Endothelial cell of umbilical vein (primary cell): ENCODE data around the gene ADCY5. TPM values are rescaled to one million over a fixed set of nuclear protein-coding genes. Genes with fewer than 3 reads are reported as not detected.

Experiments used
- BruUV-seq: library from RNA; stranded (reverse); fragments of 400-500 nt; replicated peaks from 2 replicates; lab custom pipeline; 2021; lab: Mats Ljungman, UMichigan
- CTCF ChIA-PET: fragments of 300-600, 350-600 bp; sonication (Branson Sonifier 250); formaldehyde crosslinking; loops from one replicate; lab custom pipeline; 2021; ENCODE audit warnings: antibody characterized with exemption, inconsistent platforms; lab: Charles Lee
- POLR2A ChIA-PET: fragments of 300-600, 350-600 bp; sonication (Branson Sonifier 250); formaldehyde crosslinking; loops from one replicate; lab custom pipeline; 2021; ENCODE audit warnings: antibody characterized with exemption, inconsistent platforms; lab: Charles Lee
- DNase-seq: peaks from one replicate; pipeline ENCODE4 v3.0.0-alpha.2; 2011; ENCODE audit warnings: low read depth, low spot score
- FAIRE-seq: peaks from 2 replicates; lab custom pipeline; 2011; peaks lifted over from hg19 to GRCh38; lab: Jason Lieb, UNC
- H2AFZ ChIP-seq: 2 replicates; pipeline ENCODE4 v1.6.0; 2012; ENCODE audit warnings: low read depth, low read length, control low read depth, inconsistent platforms
- H3K27ac ChIP-seq: 2 replicates; pipeline ENCODE4 v1.5.1; 2011; ENCODE audit warnings: low read depth, mild to moderate bottlenecking, control low read depth, low read length, moderate library complexity; ENCODE audit not compliant: insufficient read depth
- H3K27me3 ChIP-seq, 2 experiments: 2 replicates each; pipeline versions ENCODE4 v1.6.0 to v1.6.1; 2011; ENCODE audit warnings: low read length in 2 of 2, mixed read lengths in 1 of 2; ENCODE audit not compliant: control insufficient read depth in 2 of 2, insufficient read depth in 2 of 2
- H3K36me3 ChIP-seq, 2 experiments: 2 replicates in 1 of 2; 3 replicates in 1 of 2; pipeline ENCODE4 v1.5.1; 2011; ENCODE audit warnings: low read length in 2 of 2, mild to moderate bottlenecking in 1 of 2, moderate library complexity in 1 of 2; ENCODE audit not compliant: control insufficient read depth in 2 of 2, insufficient read depth in 2 of 2; ENCODE audit errors: extremely low read depth in 1 of 2
- H3K4me1 ChIP-seq: 3 replicates; pipeline ENCODE4 v1.5.1; 2011; ENCODE audit warnings: mild to moderate bottlenecking, low read length; ENCODE audit not compliant: control insufficient read depth, insufficient read depth; ENCODE audit errors: extremely low read depth
- H3K4me2 ChIP-seq: 2 replicates; pipeline ENCODE4 v1.6.1; 2011; ENCODE audit warnings: low read length, control low read depth, mixed read lengths; ENCODE audit not compliant: insufficient read depth
- H3K4me3 ChIP-seq, 3 experiments: fragments of 200-600 bp in 1 of 3; sonication (generic), shearing (Covaris generic) in 1 of 3; replicated peaks in 1 of 3; 2 replicates each; pipeline ENCODE4 v1.5.1; 2011 to 2016; ENCODE audit warnings: control low read depth in 3 of 3, low read length in 3 of 3, mild to moderate bottlenecking in 2 of 3, inconsistent platforms in 1 of 3, low read depth in 1 of 3, moderate library complexity in 1 of 3; ENCODE audit not compliant: insufficient read depth in 1 of 3
- H3K79me2 ChIP-seq: 2 replicates; pipeline ENCODE4 v1.6.0; 2012; ENCODE audit warnings: low read length, inconsistent platforms; ENCODE audit not compliant: control insufficient read depth, insufficient read depth
- H3K9ac ChIP-seq: replicated peaks from 2 replicates; pipeline ENCODE3; 2011; ENCODE audit warnings: low read length, control low read depth; ENCODE audit not compliant: insufficient read depth; ENCODE audit errors: extremely low read depth
- H3K9me1 ChIP-seq: replicated peaks from 3 replicates; pipeline ENCODE4 v1.6.0; 2011; ENCODE audit warnings: mild to moderate bottlenecking, low read length; ENCODE audit not compliant: control insufficient read depth, insufficient read depth; ENCODE audit errors: extremely low read depth
- H3K9me3 ChIP-seq: replicated peaks from 2 replicates; pipeline ENCODE4 v1.5.1; 2012; ENCODE audit warnings: low read length, inconsistent platforms; ENCODE audit not compliant: control insufficient read depth, insufficient read depth
- H4K20me1 ChIP-seq: replicated peaks from 2 replicates; pipeline ENCODE3; 2011; ENCODE audit warnings: mild to moderate bottlenecking, low read length; ENCODE audit not compliant: control insufficient read depth, insufficient read depth; ENCODE audit errors: extremely low read depth
- EZH2 ChIP-seq: IDR thresholded peaks from 2 replicates; pipeline ENCODE4 v1.6.1; 2012; ENCODE audit warnings: borderline replicate concordance, low read depth, mild to moderate bottlenecking, moderate library complexity, low read length, inconsistent platforms; ENCODE audit not compliant: severe bottlenecking
- FOS ChIP-seq: IDR thresholded peaks from 2 replicates; pipeline ENCODE4 v1.6.1; 2011; ENCODE audit warnings: mild to moderate bottlenecking, low read length, moderate library complexity, borderline replicate concordance; ENCODE audit not compliant: insufficient read depth
- GATA2 ChIP-seq: IDR thresholded peaks from 2 replicates; pipeline ENCODE4 v1.7.0; 2011; ENCODE audit warnings: low read depth, mild to moderate bottlenecking, moderate library complexity, mixed read lengths, low read length; ENCODE audit not compliant: insufficient read length, insufficient read depth
- JUN ChIP-seq: IDR thresholded peaks from 2 replicates; pipeline ENCODE4 v1.6.1; 2011; ENCODE audit warnings: borderline replicate concordance, low read depth; ENCODE audit not compliant: insufficient read length, insufficient read depth
- MYC ChIP-seq: IDR thresholded peaks from one replicate; pipeline ENCODE4 v1.6.1; 2011; ENCODE audit warnings: mild to moderate bottlenecking, low read depth, low read length
- POLR2A ChIP-seq: IDR thresholded peaks from 2 replicates; pipeline ENCODE4 v1.6.1; 2012; ENCODE audit warnings: low read depth, mild to moderate bottlenecking, control low read depth, low read length
- POLR2AphosphoS5 ChIP-seq: IDR thresholded peaks from 2 replicates; pipeline ENCODE4 v1.6.1; 2012; ENCODE audit warnings: low read depth, mild to moderate bottlenecking, control low read depth, low read length, moderate library complexity; ENCODE audit not compliant: insufficient read depth
- dilution Hi-C: fragments of 300-500 bp; cut with MboI; formaldehyde crosslinking; loops from one replicate; pipeline ENCODE4 v1.15.0; 2019; ENCODE audit warnings: low sequenced_read_pairs; ENCODE audit not compliant: extremely low pct_ligation_motif_present
- intact Hi-C: fragments of 100-400 bp; cut with micrococcal nuclease; formaldehyde crosslinking; loops from one replicate; pipeline ENCODE4 v1.10.0; 2022
- polyA plus RNA-seq, 4 experiments: library from polyadenylated mRNA; depleted of rRNA in 3 of 4; stranded (reverse) in 3 of 4; unstranded in 1 of 4; fragments of >200 nt; gene quantifications; 2 replicates each; pipeline versions ENCODE4 v1.2.1 to v1.2.3, GENCODE V29; 2011 to 2012; ENCODE audit warnings: missing spikeins in 1 of 4
- total RNA-seq: library from RNA; stranded (reverse); gene quantifications from 2 replicates; pipeline ENCODE4 v1.2.3, GENCODE V29; 2021
- TF ChIP-seq, protein P1 (sequence below): IDR thresholded peaks from 2 replicates; pipeline ENCODE4 v1.6.1; 2011; ENCODE audit not compliant: insufficient read depth, insufficient read length
- TF ChIP-seq, protein P2 (sequence below), 2 donors: IDR thresholded peaks; 1 replicate in 1 of 2; 2 replicates in 1 of 2; pipeline ENCODE4 v1.5.1; 2011; ENCODE audit warnings: low read length in 2 of 2, mild to moderate bottlenecking in 2 of 2, moderate library complexity in 2 of 2, control low read depth in 1 of 2, inconsistent platforms in 1 of 2, low read depth in 1 of 2; ENCODE audit not compliant: insufficient read depth in 1 of 2; ENCODE audit errors: extremely low read depth in 1 of 2

The ADCY5 gene
- total and polyA plus RNA-seq, 2 donors (not counting 3 experiments of a cell fraction or from before 2014, with no cell fraction given), result 0.01 TPM; not detected in 1

DNA sequence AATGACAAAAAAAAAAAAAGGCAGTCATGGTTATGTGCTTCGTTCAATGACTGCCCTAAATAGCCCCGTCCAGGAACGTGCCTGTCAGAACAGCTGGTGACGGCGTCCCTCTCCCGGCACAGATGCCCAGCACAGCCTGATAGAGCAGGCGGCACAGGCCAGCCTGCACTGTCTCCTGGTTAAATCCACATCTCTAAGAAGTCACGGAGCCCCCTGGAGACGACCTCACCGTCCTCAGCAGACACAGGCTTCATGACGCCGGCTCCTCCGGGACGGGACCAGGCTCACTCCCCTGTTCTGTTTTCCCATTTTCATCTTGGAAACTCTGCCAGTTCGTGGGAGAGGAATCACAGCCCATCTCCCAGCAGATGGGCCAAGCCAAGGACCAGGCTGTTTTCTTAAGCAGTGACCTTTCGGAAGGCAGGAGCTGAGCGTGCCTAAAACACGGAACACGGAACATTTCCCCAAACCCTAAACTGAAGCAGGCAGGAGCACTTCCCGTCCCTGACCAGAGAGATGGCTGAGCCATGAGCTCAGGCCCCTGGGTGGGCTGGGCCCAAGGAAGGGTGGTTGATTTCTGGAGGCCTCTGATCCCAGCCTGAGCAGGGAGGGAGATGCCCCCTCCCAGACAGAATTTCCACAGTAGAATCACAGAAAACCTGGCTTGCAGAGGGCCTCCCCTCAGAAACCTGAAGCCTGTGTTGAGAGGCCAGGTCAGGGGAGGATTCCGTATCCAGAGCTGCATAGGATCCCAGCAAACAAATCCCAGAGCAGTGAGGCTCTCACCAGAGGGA, 35.9 kb downstream of the ADCY5 start:
- H3K9me3 ChIP-seq, result no peaks in the 10 kb centered on the region
- no peak overlapping the region for H3K27ac ChIP-seq
- no peak for FAIRE-seq
- H2AFZ ChIP-seq, result no peak overlapping the region
- no peak overlapping the region for H3K4me2 ChIP-seq
- peaks cover 0 to 2% of the 10 kb centered on the region in 2 experiments for H3K27me3 ChIP-seq
- no peaks in the 10 kb centered on the region for H3K36me3 ChIP-seq
- H3K79me2 ChIP-seq, result no peaks in the 10 kb centered on the region
- TF ChIP-seq MYC (no peak), GATA2 (no peak), EZH2 (no peak), FOS (no peak), POLR2AphosphoS5 (no peak), JUN (no peak), POLR2A (no peak)
- TF ChIP-seq, protein P1, sequence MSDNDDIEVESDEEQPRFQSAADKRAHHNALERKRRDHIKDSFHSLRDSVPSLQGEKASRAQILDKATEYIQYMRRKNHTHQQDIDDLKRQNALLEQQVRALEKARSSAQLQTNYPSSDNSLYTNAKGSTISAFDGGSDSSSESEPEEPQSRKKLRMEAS, result no peak
- TF ChIP-seq, protein P2, sequence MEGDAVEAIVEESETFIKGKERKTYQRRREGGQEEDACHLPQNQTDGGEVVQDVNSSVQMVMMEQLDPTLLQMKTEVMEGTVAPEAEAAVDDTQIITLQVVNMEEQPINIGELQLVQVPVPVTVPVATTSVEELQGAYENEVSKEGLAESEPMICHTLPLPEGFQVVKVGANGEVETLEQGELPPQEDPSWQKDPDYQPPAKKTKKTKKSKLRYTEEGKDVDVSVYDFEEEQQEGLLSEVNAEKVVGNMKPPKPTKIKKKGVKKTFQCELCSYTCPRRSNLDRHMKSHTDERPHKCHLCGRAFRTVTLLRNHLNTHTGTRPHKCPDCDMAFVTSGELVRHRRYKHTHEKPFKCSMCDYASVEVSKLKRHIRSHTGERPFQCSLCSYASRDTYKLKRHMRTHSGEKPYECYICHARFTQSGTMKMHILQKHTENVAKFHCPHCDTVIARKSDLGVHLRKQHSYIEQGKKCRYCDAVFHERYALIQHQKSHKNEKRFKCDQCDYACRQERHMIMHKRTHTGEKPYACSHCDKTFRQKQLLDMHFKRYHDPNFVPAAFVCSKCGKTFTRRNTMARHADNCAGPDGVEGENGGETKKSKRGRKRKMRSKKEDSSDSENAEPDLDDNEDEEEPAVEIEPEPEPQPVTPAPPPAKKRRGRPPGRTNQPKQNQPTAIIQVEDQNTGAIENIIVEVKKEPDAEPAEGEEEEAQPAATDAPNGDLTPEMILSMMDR (IDR thresholded peaks at IDR 0.05; ENCODE audit: extremely low read depth in 1 of 2, insufficient read depth in 1 of 2, low read depth in 1 of 2, low read length in 2 of 2), result no peak
- H3K4me3 ChIP-seq, result no peak overlapping the region
- dilution Hi-C loops, result no loop called here
- no peak overlapping the region for H3K9ac ChIP-seq
- intact Hi-C loops, result no loop called here
- H4K20me1 ChIP-seq, result no peaks in the 10 kb centered on the region
- DNase-seq, result no peak
- no peaks in the 10 kb centered on the region for H3K4me1 ChIP-seq
- no TSS peak for BruUV-seq
- CTCF ChIA-PET, result interaction anchor here (1.3 kb wide), 1 partner anchor 36 kb away, joined by 3 read pairs; no protein-coding TSS in a partner anchor
- POLR2A ChIA-PET, result no interaction called here
- H3K9me1 ChIP-seq, result no peaks in the 10 kb centered on the region
